GM23338 (cell line): ENCODE results near the gene RASGRF2.

Source experiments
- EZH2 ChIP-seq: fragments of 200-600 bp; sonication (generic); IDR thresholded peaks from one replicate; pipeline ENCODE4 v1.8.0; 2017; ENCODE audit warnings: antibody characterized with exemption, mild to moderate bottlenecking, low read depth; ENCODE audit not compliant: unreplicated experiment
- EZH2phosphoT487 ChIP-seq: fragments of 200-600 bp; sonication (generic); IDR thresholded peaks from one replicate; pipeline ENCODE4 v1.8.1; 2018; ENCODE audit warnings: antibody characterized with exemption; ENCODE audit not compliant: unreplicated experiment
- JUNB ChIP-seq: IDR thresholded peaks from one replicate; pipeline ENCODE4 v1.6.1; 2016; ENCODE audit warnings: antibody characterized with exemption; ENCODE audit not compliant: unreplicated experiment
- NANOG ChIP-seq: IDR thresholded peaks from 2 replicates; pipeline ENCODE4 v1.6.1; 2016; ENCODE audit warnings: antibody characterized with exemption, borderline replicate concordance
- POLR2AphosphoS5 ChIP-seq: IDR thresholded peaks from 2 replicates; pipeline ENCODE4 v1.6.1; 2016; ENCODE audit warnings: antibody characterized with exemption, low read depth
- STAT1 ChIP-seq: IDR thresholded peaks from one replicate; pipeline ENCODE4 v1.6.1; 2016; ENCODE audit warnings: antibody characterized with exemption; ENCODE audit not compliant: unreplicated experiment
- TF ChIP-seq, protein P1 (sequence below), 2 experiments: fragments of 200-600 bp in 1 of 2; sonication (generic) in 1 of 2; conservative IDR thresholded peaks; 2 replicates each; pipeline versions ENCODE4 v1.5.1 to v1.6.1; 2016 to 2017; ENCODE audit warnings: antibody characterized with exemption in 2 of 2, low read depth in 2 of 2, mild to moderate bottlenecking in 2 of 2, moderate library complexity in 1 of 2
- TF ChIP-seq, protein P2 (sequence below): IDR thresholded peaks from one replicate; pipeline ENCODE4 v1.6.1; 2018; ENCODE audit warnings: antibody characterized with exemption; ENCODE audit not compliant: unreplicated experiment
- TF ChIP-seq, protein P3 (sequence below): fragments of 250-450 bp; sonication (Bioruptor Pico); IDR thresholded peaks from 2 replicates; pipeline ENCODE4 v1.5.0; 2020; ENCODE audit warnings: mild to moderate bottlenecking, moderate library complexity

DNA sequence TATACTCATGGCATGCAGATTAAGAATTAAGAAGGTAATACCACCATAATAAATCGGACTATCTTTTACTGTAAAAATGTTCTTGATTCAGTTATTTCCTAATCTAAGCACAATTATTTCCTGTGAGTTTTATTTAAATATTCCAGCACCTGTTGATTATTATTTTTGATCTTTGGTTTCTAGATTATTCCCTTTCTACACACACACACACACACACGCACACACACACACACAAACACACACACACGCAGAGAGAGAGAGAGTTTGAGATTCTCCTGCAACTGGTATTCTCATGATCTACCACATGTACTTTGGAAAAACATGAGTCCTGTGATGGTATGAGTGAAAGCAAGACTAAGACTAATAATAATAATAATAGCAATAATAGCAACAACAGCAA lies 256.0 kb downstream of the RASGRF2 start:
- TF ChIP-seq, protein P1, sequence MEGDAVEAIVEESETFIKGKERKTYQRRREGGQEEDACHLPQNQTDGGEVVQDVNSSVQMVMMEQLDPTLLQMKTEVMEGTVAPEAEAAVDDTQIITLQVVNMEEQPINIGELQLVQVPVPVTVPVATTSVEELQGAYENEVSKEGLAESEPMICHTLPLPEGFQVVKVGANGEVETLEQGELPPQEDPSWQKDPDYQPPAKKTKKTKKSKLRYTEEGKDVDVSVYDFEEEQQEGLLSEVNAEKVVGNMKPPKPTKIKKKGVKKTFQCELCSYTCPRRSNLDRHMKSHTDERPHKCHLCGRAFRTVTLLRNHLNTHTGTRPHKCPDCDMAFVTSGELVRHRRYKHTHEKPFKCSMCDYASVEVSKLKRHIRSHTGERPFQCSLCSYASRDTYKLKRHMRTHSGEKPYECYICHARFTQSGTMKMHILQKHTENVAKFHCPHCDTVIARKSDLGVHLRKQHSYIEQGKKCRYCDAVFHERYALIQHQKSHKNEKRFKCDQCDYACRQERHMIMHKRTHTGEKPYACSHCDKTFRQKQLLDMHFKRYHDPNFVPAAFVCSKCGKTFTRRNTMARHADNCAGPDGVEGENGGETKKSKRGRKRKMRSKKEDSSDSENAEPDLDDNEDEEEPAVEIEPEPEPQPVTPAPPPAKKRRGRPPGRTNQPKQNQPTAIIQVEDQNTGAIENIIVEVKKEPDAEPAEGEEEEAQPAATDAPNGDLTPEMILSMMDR (conservative IDR thresholded peaks at IDR 0.05; ENCODE audit: low read depth in 2 of 2): no peak
- TF ChIP-seq EZH2 (no peak), POLR2AphosphoS5 (no peak), EZH2phosphoT487 (no peak), JUNB (no peak), STAT1 (no peak), NANOG (no peak)
- TF ChIP-seq, protein P2, sequence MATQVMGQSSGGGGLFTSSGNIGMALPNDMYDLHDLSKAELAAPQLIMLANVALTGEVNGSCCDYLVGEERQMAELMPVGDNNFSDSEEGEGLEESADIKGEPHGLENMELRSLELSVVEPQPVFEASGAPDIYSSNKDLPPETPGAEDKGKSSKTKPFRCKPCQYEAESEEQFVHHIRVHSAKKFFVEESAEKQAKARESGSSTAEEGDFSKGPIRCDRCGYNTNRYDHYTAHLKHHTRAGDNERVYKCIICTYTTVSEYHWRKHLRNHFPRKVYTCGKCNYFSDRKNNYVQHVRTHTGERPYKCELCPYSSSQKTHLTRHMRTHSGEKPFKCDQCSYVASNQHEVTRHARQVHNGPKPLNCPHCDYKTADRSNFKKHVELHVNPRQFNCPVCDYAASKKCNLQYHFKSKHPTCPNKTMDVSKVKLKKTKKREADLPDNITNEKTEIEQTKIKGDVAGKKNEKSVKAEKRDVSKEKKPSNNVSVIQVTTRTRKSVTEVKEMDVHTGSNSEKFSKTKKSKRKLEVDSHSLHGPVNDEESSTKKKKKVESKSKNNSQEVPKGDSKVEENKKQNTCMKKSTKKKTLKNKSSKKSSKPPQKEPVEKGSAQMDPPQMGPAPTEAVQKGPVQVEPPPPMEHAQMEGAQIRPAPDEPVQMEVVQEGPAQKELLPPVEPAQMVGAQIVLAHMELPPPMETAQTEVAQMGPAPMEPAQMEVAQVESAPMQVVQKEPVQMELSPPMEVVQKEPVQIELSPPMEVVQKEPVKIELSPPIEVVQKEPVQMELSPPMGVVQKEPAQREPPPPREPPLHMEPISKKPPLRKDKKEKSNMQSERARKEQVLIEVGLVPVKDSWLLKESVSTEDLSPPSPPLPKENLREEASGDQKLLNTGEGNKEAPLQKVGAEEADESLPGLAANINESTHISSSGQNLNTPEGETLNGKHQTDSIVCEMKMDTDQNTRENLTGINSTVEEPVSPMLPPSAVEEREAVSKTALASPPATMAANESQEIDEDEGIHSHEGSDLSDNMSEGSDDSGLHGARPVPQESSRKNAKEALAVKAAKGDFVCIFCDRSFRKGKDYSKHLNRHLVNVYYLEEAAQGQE: no peak
- TF ChIP-seq, protein P3, sequence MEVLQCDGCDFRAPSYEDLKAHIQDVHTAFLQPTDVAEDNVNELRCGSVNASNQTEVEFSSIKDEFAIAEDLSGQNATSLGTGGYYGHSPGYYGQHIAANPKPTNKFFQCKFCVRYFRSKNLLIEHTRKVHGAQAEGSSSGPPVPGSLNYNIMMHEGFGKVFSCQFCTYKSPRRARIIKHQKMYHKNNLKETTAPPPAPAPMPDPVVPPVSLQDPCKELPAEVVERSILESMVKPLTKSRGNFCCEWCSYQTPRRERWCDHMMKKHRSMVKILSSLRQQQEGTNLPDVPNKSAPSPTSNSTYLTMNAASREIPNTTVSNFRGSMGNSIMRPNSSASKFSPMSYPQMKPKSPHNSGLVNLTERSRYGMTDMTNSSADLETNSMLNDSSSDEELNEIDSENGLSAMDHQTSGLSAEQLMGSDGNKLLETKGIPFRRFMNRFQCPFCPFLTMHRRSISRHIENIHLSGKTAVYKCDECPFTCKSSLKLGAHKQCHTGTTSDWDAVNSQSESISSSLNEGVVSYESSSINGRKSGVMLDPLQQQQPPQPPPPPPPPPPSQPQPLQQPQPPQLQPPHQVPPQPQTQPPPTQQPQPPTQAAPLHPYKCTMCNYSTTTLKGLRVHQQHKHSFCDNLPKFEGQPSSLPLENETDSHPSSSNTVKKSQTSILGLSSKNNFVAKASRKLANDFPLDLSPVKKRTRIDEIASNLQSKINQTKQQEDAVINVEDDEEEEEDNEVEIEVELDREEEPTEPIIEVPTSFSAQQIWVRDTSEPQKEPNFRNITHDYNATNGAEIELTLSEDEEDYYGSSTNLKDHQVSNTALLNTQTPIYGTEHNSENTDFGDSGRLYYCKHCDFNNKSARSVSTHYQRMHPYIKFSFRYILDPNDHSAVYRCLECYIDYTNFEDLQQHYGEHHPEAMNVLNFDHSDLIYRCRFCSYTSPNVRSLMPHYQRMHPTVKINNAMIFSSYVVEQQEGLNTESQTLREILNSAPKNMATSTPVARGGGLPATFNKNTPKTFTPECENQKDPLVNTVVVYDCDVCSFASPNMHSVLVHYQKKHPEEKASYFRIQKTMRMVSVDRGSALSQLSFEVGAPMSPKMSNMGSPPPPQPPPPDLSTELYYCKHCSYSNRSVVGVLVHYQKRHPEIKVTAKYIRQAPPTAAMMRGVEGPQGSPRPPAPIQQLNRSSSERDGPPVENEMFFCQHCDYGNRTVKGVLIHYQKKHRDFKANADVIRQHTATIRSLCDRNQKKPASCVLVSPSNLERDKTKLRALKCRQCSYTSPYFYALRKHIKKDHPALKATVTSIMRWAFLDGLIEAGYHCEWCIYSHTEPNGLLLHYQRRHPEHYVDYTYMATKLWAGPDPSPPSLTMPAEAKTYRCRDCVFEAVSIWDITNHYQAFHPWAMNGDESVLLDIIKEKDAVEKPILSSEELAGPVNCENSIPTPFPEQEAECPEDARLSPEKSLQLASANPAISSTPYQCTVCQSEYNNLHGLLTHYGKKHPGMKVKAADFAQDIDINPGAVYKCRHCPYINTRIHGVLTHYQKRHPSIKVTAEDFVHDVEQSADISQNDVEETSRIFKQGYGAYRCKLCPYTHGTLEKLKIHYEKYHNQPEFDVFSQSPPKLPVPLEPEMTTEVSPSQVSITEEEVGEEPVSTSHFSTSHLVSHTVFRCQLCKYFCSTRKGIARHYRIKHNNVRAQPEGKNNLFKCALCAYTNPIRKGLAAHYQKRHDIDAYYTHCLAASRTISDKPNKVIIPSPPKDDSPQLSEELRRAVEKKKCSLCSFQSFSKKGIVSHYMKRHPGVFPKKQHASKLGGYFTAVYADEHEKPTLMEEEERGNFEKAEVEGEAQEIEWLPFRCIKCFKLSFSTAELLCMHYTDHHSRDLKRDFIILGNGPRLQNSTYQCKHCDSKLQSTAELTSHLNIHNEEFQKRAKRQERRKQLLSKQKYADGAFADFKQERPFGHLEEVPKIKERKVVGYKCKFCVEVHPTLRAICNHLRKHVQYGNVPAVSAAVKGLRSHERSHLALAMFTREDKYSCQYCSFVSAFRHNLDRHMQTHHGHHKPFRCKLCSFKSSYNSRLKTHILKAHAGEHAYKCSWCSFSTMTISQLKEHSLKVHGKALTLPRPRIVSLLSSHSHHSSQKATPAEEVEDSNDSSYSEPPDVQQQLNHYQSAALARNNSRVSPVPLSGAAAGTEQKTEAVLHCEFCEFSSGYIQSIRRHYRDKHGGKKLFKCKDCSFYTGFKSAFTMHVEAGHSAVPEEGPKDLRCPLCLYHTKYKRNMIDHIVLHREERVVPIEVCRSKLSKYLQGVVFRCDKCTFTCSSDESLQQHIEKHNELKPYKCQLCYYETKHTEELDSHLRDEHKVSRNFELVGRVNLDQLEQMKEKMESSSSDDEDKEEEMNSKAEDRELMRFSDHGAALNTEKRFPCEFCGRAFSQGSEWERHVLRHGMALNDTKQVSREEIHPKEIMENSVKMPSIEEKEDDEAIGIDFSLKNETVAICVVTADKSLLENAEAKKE (CRISPR knock-in tag): no peak
